Endothelial cell (in vitro differentiated cells): ENCODE measurements around the gene SEMA6B. TPM values are rescaled to one million over a fixed set of nuclear protein-coding genes. Genes with fewer than 3 reads are reported as not detected.

ENCODE experiments used
- DNase-seq: peaks from one replicate; pipeline ENCODE4 v3.0.0; 2021; ENCODE audit warnings: low spot score
- H3K27ac Mint-ChIP-seq: one replicate; pipeline ENCODE4 v1.8.0; 2021; ENCODE audit warnings: mixed read lengths, inconsistent platforms; ENCODE audit not compliant: unreplicated experiment
- H3K27me3 Mint-ChIP-seq: one replicate; pipeline ENCODE4 v1.8.0; 2021; ENCODE audit warnings: mild to moderate bottlenecking, moderate library complexity, mixed read lengths, inconsistent platforms; ENCODE audit not compliant: unreplicated experiment
- H3K36me3 Mint-ChIP-seq: one replicate; pipeline ENCODE4 v1.8.0; 2021; ENCODE audit warnings: mild to moderate bottlenecking, low read depth, mixed read lengths, inconsistent platforms; ENCODE audit not compliant: unreplicated experiment
- H3K4me1 Mint-ChIP-seq: one replicate; pipeline ENCODE4 v1.8.0; 2021; ENCODE audit warnings: mild to moderate bottlenecking, mixed read lengths, inconsistent platforms; ENCODE audit not compliant: unreplicated experiment
- H3K4me3 Mint-ChIP-seq: one replicate; pipeline ENCODE4 v1.8.0; 2021; ENCODE audit warnings: mild to moderate bottlenecking, mixed read lengths, inconsistent platforms; ENCODE audit not compliant: unreplicated experiment
- H3K9me3 Mint-ChIP-seq: one replicate; pipeline ENCODE4 v1.8.0; 2021; ENCODE audit warnings: mixed read lengths, inconsistent platforms; ENCODE audit not compliant: unreplicated experiment
- CTCF ChIP-seq: fragments of 200-600 bp; sonication (generic); IDR thresholded peaks from one replicate; pipeline ENCODE4 v1.5.0; 2021; ENCODE audit warnings: antibody characterized with exemption; ENCODE audit not compliant: unreplicated experiment
- total RNA-seq: library from RNA; stranded (reverse); fragmentation: NEBNext Ultra II Directional; extraction: Animal tissue kit (Norgen Biotek cat#: 25700); gene quantifications from one replicate; pipeline ENCODE4 v1.2.1, GENCODE V29; 2021; ENCODE audit not compliant: unreplicated experiment

Gene SEMA6B
- total RNA-seq, 1 donor from 2014 or later = 43.7 TPM

- Mint-ChIP-seq H3K4me1 (no peaks in the 10 kb centered on the region), H3K27me3 (peaks cover 4% of the 10 kb centered on the region), H3K9me3 (no peaks in the 10 kb centered on the region), H3K4me3 (no peak overlapping the region), H3K27ac (no peak overlapping the region), H3K36me3 (peaks cover 14% of the 10 kb centered on the region)
- no peak for TF ChIP-seq CTCF
- DNase-seq = no peak
Observed at GRCh38 chr19:4493929-4494690, 65.4 kb downstream of the SEMA6B start.

- peaks cover 4% of the 10 kb centered on the region for H3K27me3 Mint-ChIP-seq
- DNase-seq = no peak
- no peaks in the 10 kb centered on the region for H3K4me1 Mint-ChIP-seq
- TF ChIP-seq CTCF = no peak
- H3K36me3 Mint-ChIP-seq = peaks cover 17% of the 10 kb centered on the region
- H3K9me3 Mint-ChIP-seq = no peaks in the 10 kb centered on the region
- no peak overlapping the region for H3K27ac Mint-ChIP-seq
- no peak overlapping the region for H3K4me3 Mint-ChIP-seq
Observed at GRCh38 chr19:4493104-4493928, 66.2 kb downstream of the SEMA6B start.

Other genes with a start within 250 kb of the SEMA6B start
- gene STAP2, start 220.9 kb downstream of the SEMA6B start, total RNA-seq = 66.2 TPM
- 18.3 TPM for gene MPND, start 216.1 kb downstream of the SEMA6B start, total RNA-seq
- 128 TPM for gene SH3GL1, start 159.1 kb downstream of the SEMA6B start, total RNA-seq
- 29.8 TPM for gene CHAF1A, start 157.0 kb downstream of the SEMA6B start, total RNA-seq
- 45.7 TPM for gene UBXN6, start 101.9 kb downstream of the SEMA6B start, total RNA-seq
- gene HDGFL2, start 87.4 kb downstream of the SEMA6B start, total RNA-seq = 107 TPM
- gene PLIN4, start 41.2 kb downstream of the SEMA6B start, total RNA-seq = 0.13 TPM
- 0.64 TPM for gene PLIN5, start 24.5 kb downstream of the SEMA6B start, total RNA-seq
- gene LRG1, start 19.6 kb downstream of the SEMA6B start, total RNA-seq = 2.2 TPM
- 60.1 TPM for gene TNFAIP8L1, start 79.8 kb upstream of the SEMA6B start, total RNA-seq
- 112 TPM for gene MYDGF, start 110.7 kb upstream of the SEMA6B start, total RNA-seq
- 63.3 TPM for gene DPP9, start 164.2 kb upstream of the SEMA6B start, total RNA-seq
- 12.0 TPM for gene FEM1A, start 232.1 kb upstream of the SEMA6B start, total RNA-seq